ENCODE results near the gene S100A16. TPM values are rescaled to one million over a fixed set of nuclear protein-coding genes. Genes with fewer than 3 reads are reported as not detected.
"Not testable (repeated sequence)": the region's sequence is repeated elsewhere in the genome, so short reads cannot be mapped to it uniquely, and the experiment has no call there.

The S100A16 gene
- total RNA-seq, 1 donor from 2014 or later: not detected

- no peak for TF ChIP-seq CTCF (IDR thresholded peaks at IDR 0.05)
- POLR2A ChIA-PET: interaction anchor here (2.1 kb wide), 1 partner anchor 12 kb away, joined by 14 read pairs; the partner anchor contains the start of gene CHTOP
- intact Hi-C loops (cut with micrococcal nuclease): no loop called here
- Mint-ChIP-seq H3K9me3 (no peaks in the 10 kb centered on the region), H3K36me3 (ENCODE audit: low read depth) (peaks cover 57% of the 10 kb centered on the region), H3K4me3 (no peak overlapping the region), H3K27ac (peak overlapping the region; percentile 71), H3K27me3 (no peaks in the 10 kb centered on the region), H3K4me1 (peaks cover 12% of the 10 kb centered on the region)
- no peak for DNase-seq
- ATAC-seq (ENCODE audit: low read depth): no peak
- CTCF ChIA-PET: no interaction called here
Observed at GRCh38 chr1:153646672-153647345, 33.9 kb upstream of the S100A16 start.

- no peak for ATAC-seq (ENCODE audit: low read depth)
- peak overlapping the region; percentile 46 for H3K27ac Mint-ChIP-seq
- CTCF ChIA-PET: interaction anchor here (0.7 to 2.3 kb wide), 5 partner anchors 9 to 133 kb away, joined by 3 to 7 read pairs (median 3); no protein-coding TSS in a partner anchor
- H3K27me3 Mint-ChIP-seq: no peaks in the 10 kb centered on the region
- no peak for TF ChIP-seq CTCF (IDR thresholded peaks at IDR 0.05)
- H3K4me1 Mint-ChIP-seq: peaks cover 11% of the 10 kb centered on the region
- H3K36me3 Mint-ChIP-seq (ENCODE audit: low read depth): peaks cover 85% of the 10 kb centered on the region
- H3K9me3 Mint-ChIP-seq: no peaks in the 10 kb centered on the region
- H3K4me3 Mint-ChIP-seq: no peak overlapping the region
- DNase-seq: no peak
- intact Hi-C loops (cut with micrococcal nuclease): no loop called here
- POLR2A ChIA-PET: interaction anchor here (0.9 to 2.4 kb wide), 5 partner anchors 9 to 109 kb away, joined by 3 to 29 read pairs (median 5); partner anchors contain the start of genes CHTOP, S100A6 and SNAPIN
Observed at GRCh38 chr1:153643816-153644215, 30.9 kb upstream of the S100A16 start.

GRCh38 chr1:153643100-153643499 lies 30.2 kb upstream of the S100A16 start:
- ATAC-seq (ENCODE audit: low read depth): no peak
- H3K27me3 Mint-ChIP-seq: no peaks in the 10 kb centered on the region
- H3K9me3 Mint-ChIP-seq: no peaks in the 10 kb centered on the region
- no peak for TF ChIP-seq CTCF (IDR thresholded peaks at IDR 0.05)
- H3K27ac Mint-ChIP-seq: no peak overlapping the region
- POLR2A ChIA-PET: interaction anchor here (1.1 to 2.4 kb wide), 5 partner anchors 9 to 108 kb away, joined by 3 to 29 read pairs (median 6); partner anchors contain the start of genes CHTOP, S100A6 and SNAPIN
- CTCF ChIA-PET: interaction anchor here (0.9 to 2.3 kb wide), 3 partner anchors 47 to 71 kb away, joined by 3 to 7 read pairs (median 3); no protein-coding TSS in a partner anchor
- intact Hi-C loops (cut with micrococcal nuclease): no loop called here
- peaks cover 11% of the 10 kb centered on the region for H3K4me1 Mint-ChIP-seq
- no peak for DNase-seq
- H3K36me3 Mint-ChIP-seq (ENCODE audit: low read depth): peaks cover 91% of the 10 kb centered on the region
- no peak overlapping the region for H3K4me3 Mint-ChIP-seq

GRCh38 chr1:153642161-153642560 lies 29.2 kb upstream of the S100A16 start:
- Mint-ChIP-seq H3K4me1 (peaks cover 15% of the 10 kb centered on the region), H3K27ac (no peak overlapping the region), H3K4me3 (no peak overlapping the region), H3K9me3 (no peaks in the 10 kb centered on the region), H3K36me3 (ENCODE audit: low read depth) (peaks cover 96% of the 10 kb centered on the region), H3K27me3 (no peaks in the 10 kb centered on the region)
- intact Hi-C loops (cut with micrococcal nuclease): no loop called here
- no peak for ATAC-seq (ENCODE audit: low read depth)
- no peak for DNase-seq
- CTCF ChIA-PET: interaction anchor here (0.7 kb wide), 1 partner anchor 30 kb away, joined by 3 read pairs; no protein-coding TSS in a partner anchor
- POLR2A ChIA-PET: interaction anchor here (0.6 to 1.5 kb wide), 2 partner anchors 9 to 70 kb away, joined by 4 to 6 read pairs; no protein-coding TSS in a partner anchor
- TF ChIP-seq CTCF (IDR thresholded peaks at IDR 0.05): no peak

DNA sequence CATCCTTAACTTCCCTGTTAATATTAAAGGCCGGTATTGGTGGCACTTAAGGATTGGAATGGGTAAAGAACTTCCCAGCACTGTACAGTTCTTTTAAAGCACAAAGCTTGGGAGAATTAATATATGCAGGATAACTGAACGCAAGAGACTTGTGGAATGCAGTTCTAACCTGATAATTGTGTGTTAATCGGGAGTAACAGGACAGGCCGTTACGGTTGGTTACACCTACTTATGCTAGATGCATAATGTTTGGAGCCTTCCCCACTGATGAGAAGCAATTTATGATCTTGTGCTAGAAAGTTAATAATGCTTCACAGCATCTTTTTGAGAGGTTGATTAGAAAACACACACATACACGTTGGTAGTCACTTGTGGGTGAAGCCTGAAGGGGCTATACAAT lies 27.9 kb upstream of the S100A16 start:
- H3K27ac Mint-ChIP-seq: no peak overlapping the region

GRCh38 chr1:153640213-153640612 lies 27.3 kb upstream of the S100A16 start:
- H3K9me3 Mint-ChIP-seq; H3K27me3 Mint-ChIP-seq; H3K4me3 Mint-ChIP-seq; intact Hi-C loops (cut with micrococcal nuclease); ATAC-seq (ENCODE audit: low read depth); H3K27ac Mint-ChIP-seq; DNase-seq: not testable (repeated sequence)
- POLR2A ChIA-PET: interaction anchor here (0.7 to 2.1 kb wide), 6 partner anchors 12 to 280 kb away, joined by 3 to 8 read pairs (median 4); partner anchors contain the start of gene SNAPIN
- H3K36me3 Mint-ChIP-seq (ENCODE audit: low read depth): peaks cover 91% of the 10 kb centered on the region
- CTCF ChIA-PET: interaction anchor here (1.5 to 2.6 kb wide), 2 partner anchors 68 to 107 kb away, joined by 3 to 8 read pairs; no protein-coding TSS in a partner anchor
- H3K4me1 Mint-ChIP-seq: peaks cover 27% of the 10 kb centered on the region

More for the DNA sequence above, 27.9 kb upstream of the S100A16 start:
- Mint-ChIP-seq H3K36me3 (ENCODE audit: low read depth) (peaks cover 94% of the 10 kb centered on the region), H3K27me3 (no peaks in the 10 kb centered on the region), H3K4me1 (peaks cover 26% of the 10 kb centered on the region), H3K4me3 (no peak overlapping the region), H3K9me3 (no peaks in the 10 kb centered on the region)
- no peak for DNase-seq
- CTCF ChIA-PET: interaction anchor here (0.6 to 2.6 kb wide), 2 partner anchors 68 to 130 kb away, joined by 3 to 8 read pairs; no protein-coding TSS in a partner anchor
- intact Hi-C loops (cut with micrococcal nuclease): no loop called here
- no peak for TF ChIP-seq CTCF (IDR thresholded peaks at IDR 0.05)
- POLR2A ChIA-PET: interaction anchor here (1.0 to 2.1 kb wide), 4 partner anchors 11 to 69 kb away, joined by 3 to 8 read pairs (median 5); partner anchors contain the start of gene SNAPIN
- ATAC-seq (ENCODE audit: low read depth): no peak
